ENCODE measurements around the gene ANAPC16. TPM values are rescaled to one million over a fixed set of nuclear protein-coding genes. Genes with fewer than 3 reads are reported as not detected.
"Not testable (repeated sequence)": the region's sequence is repeated elsewhere in the genome, so short reads cannot be mapped to it uniquely, and the experiment has no call there.

Gene ANAPC16
- total RNA-seq, 1 donor from 2014 or later = 54.4 TPM

DNA sequence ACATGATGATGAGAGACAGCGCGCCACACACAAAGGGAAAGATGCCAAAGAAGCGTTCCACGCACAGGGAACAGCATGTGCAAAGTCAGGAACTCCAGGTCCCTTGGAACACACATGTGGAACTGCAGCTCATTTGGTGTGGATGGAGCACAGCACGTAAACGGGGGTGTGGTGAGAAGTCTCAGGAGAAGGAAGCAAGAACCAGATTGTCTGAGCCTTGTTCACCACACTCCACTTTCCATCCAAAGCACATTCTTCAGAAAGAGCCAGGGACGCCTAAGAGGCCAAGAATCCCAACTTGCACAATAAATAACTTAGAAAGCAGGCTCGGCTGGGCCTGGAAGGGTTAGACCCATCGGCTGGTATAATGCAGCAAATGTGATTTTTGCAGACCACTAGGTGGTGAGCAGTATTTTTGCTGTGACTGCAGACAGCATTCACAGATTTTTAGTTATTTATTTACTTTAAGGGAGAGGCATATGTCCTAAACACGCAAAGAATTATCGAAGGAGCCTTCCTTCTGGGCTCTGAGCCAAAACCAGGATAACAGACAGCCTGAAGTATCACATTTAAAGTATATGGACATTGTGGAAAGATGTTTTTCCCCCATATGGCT, 28.1 kb downstream of the ANAPC16 start:
- Mint-ChIP-seq H3K27me3 (ENCODE audit: low read depth) (no peaks in the 10 kb centered on the region), H3K9me3 (ENCODE audit: low read depth) (no peaks in the 10 kb centered on the region), H3K27ac (ENCODE audit: unreplicated experiment) (peak overlapping the region; percentile 97), H3K4me1 (ENCODE audit: low read depth) (peaks cover 74% of the 10 kb centered on the region), H3K36me3 (ENCODE audit: low read depth) (no peaks in the 10 kb centered on the region), H3K4me3 (ENCODE audit: unreplicated experiment) (no peak overlapping the region)
- peak; percentile 40 for DNase-seq (ENCODE audit: low spot score)
- TF ChIP-seq, protein P1, sequence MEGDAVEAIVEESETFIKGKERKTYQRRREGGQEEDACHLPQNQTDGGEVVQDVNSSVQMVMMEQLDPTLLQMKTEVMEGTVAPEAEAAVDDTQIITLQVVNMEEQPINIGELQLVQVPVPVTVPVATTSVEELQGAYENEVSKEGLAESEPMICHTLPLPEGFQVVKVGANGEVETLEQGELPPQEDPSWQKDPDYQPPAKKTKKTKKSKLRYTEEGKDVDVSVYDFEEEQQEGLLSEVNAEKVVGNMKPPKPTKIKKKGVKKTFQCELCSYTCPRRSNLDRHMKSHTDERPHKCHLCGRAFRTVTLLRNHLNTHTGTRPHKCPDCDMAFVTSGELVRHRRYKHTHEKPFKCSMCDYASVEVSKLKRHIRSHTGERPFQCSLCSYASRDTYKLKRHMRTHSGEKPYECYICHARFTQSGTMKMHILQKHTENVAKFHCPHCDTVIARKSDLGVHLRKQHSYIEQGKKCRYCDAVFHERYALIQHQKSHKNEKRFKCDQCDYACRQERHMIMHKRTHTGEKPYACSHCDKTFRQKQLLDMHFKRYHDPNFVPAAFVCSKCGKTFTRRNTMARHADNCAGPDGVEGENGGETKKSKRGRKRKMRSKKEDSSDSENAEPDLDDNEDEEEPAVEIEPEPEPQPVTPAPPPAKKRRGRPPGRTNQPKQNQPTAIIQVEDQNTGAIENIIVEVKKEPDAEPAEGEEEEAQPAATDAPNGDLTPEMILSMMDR (IDR thresholded peaks at IDR 0.05) = peak; percentile 83

DNA sequence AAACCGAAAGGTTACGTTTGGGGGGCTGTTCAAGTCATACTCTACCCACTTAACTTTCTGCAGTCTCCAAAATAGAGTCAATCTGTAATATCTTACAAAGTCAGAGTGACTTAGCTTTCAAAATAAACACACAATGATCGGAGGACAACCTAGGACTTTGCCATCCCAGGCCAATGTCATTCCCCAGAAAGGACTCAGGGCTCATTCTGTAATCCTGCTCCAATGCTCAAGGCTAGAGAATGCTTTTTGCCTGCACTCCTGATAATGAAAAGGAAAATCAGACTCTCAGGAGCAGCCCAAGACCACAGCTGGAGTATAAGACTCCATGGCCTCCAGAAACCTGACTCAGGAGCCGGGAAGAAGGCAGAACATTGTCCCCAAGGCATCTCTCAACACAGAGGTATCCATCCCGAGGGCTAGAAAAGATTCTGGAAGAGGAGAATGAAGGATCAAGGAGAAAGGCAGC, 28.8 kb downstream of the ANAPC16 start:
- H3K27ac Mint-ChIP-seq (ENCODE audit: unreplicated experiment) = peak overlapping the region; percentile 97
- peak overlapping the region; percentile 20 for H3K4me3 Mint-ChIP-seq (ENCODE audit: unreplicated experiment)
- TF ChIP-seq, protein P1 (IDR thresholded peaks at IDR 0.05) = no peak
- peaks cover 77% of the 10 kb centered on the region for H3K4me1 Mint-ChIP-seq (ENCODE audit: low read depth)
- H3K36me3 Mint-ChIP-seq (ENCODE audit: low read depth) = no peaks in the 10 kb centered on the region
- DNase-seq (ENCODE audit: low spot score) = no peak
- no peaks in the 10 kb centered on the region for H3K27me3 Mint-ChIP-seq (ENCODE audit: low read depth)
- no peaks in the 10 kb centered on the region for H3K9me3 Mint-ChIP-seq (ENCODE audit: low read depth)

DNA sequence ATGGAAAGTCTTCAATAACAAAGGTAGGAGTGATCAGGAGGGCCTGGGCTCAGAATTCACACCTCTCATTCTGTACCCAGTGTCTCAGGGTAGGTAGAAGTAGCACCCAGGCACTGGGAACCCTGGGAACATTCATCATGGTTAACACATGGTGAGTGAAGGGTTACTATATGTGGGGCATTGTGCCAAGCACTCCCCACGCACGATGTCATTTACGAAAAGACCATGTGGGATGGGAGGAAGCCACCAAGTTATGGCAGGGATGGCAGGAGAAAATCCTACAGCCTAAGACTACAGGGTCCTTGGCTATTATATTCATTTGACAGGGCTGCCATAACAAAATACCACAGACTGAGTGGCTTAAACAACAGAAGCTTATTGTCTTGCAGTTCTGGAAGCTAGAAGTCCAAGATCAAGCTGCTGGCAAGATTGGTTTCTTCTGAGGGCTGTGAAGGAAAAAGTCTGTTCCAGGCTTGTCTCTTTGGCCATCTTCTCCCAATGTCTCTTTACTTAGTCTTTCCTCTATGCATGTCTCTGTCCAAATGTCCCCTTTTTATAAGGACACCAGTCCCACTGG, 30.2 kb downstream of the ANAPC16 start:
- no peak for DNase-seq (ENCODE audit: low spot score)
- H3K27me3 Mint-ChIP-seq (ENCODE audit: low read depth) = no peaks in the 10 kb centered on the region
- H3K9me3 Mint-ChIP-seq (ENCODE audit: low read depth) = no peaks in the 10 kb centered on the region
- peaks cover 84% of the 10 kb centered on the region for H3K4me1 Mint-ChIP-seq (ENCODE audit: low read depth)
- H3K27ac Mint-ChIP-seq (ENCODE audit: unreplicated experiment) = peak overlapping the region; percentile 97
- H3K36me3 Mint-ChIP-seq (ENCODE audit: low read depth) = no peaks in the 10 kb centered on the region
- H3K4me3 Mint-ChIP-seq (ENCODE audit: unreplicated experiment) = no peak overlapping the region
- TF ChIP-seq, protein P1 (IDR thresholded peaks at IDR 0.05) = no peak

DNA sequence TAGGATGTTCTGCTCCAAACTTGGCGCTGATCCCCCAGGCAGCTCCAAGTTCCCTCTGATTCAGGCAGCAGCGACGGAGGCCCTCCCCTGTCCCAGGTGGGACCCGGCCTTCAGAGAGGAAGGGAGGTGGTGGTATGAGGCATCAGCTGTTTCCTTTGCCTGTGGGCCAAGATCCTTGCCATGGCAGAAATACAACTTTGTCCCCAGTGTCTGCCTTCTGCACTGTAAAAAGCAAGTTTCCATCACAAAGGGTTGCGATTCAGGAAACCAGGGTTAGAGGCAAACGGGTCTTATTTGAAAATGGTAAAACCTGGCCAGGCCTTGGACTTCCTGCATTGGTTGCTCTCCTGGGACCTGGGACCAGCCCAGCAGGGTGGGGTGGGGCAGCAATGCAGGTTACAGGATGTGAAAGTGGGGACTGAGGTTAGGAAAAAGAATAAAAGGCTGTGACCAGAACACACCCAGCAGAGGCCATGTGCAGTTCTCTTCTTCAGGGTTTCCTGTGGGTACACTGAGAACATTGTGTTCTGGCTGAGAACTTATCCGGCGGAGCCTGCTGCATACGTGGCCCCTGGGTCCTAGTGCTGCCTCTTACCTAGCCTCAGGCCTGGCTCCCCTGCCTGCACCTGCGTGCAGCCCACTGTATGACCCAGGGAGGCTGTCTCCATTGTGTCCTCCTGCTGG, 32.8 kb downstream of the ANAPC16 start:
- no peaks in the 10 kb centered on the region for H3K27me3 Mint-ChIP-seq (ENCODE audit: low read depth)
- TF ChIP-seq, protein P1 (IDR thresholded peaks at IDR 0.05) = no peak
- H3K4me3 Mint-ChIP-seq (ENCODE audit: unreplicated experiment) = peak overlapping the region; percentile 48
- peaks cover 74% of the 10 kb centered on the region for H3K4me1 Mint-ChIP-seq (ENCODE audit: low read depth)
- DNase-seq (ENCODE audit: low spot score) = peak; percentile 39
- peak overlapping the region; percentile 94 for H3K27ac Mint-ChIP-seq (ENCODE audit: unreplicated experiment)
- no peaks in the 10 kb centered on the region for H3K9me3 Mint-ChIP-seq (ENCODE audit: low read depth)
- H3K36me3 Mint-ChIP-seq (ENCODE audit: low read depth) = no peaks in the 10 kb centered on the region

DNA sequence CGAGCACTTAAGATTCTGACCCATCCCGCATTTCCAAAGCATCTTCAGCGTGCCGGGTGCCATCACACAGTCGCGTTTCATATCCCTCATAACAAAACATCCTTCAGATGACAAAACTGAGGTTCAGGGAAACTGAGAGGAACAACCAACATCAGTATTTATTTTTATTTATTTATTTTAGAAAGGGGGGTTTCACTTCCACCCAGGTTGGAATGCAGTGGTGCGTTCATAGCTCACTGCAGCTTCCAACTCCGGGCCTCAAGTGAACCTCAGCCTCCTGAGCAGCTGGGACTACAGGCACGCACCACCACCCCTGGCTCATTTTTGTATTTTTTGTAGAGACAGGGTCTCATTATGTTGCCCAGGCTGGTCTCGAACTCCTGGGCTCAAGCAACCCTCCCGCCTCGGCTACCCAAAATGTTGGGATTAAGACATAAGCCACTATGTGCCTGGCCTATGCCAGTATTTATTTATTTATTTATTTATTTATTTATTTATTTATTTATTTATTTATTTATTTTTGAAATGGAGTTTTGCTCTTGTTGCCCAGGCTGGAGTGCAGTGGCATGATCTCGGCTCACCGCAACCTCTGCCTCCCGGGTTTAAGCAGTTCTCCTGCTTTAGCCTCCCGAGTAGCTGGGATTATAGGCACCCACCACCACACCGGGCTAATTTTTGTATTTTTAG, 33.5 kb downstream of the ANAPC16 start:
- H3K4me3 Mint-ChIP-seq (ENCODE audit: unreplicated experiment) = peak overlapping the region; percentile 48
- H3K4me1 Mint-ChIP-seq (ENCODE audit: low read depth) = peaks cover 69% of the 10 kb centered on the region
- H3K9me3 Mint-ChIP-seq (ENCODE audit: low read depth); H3K36me3 Mint-ChIP-seq (ENCODE audit: low read depth); H3K27me3 Mint-ChIP-seq (ENCODE audit: low read depth); DNase-seq (ENCODE audit: low spot score): not testable (repeated sequence)
- H3K27ac Mint-ChIP-seq (ENCODE audit: unreplicated experiment) = peak overlapping the region; percentile 94
